Erythroblast (primary cell): ENCODE results near the gene TMOD1.

Experiments used
- GATA1 ChIP-seq: IDR thresholded peaks from 2 replicates; pipeline ENCODE4 v1.6.1; 2011; ENCODE audit warnings: low read depth, mild to moderate bottlenecking, control low read depth, low read length, moderate library complexity
- POLR2A ChIP-seq: IDR thresholded peaks from 2 replicates; pipeline ENCODE4 v1.6.1; 2011; ENCODE audit warnings: mild to moderate bottlenecking, low read length

GRCh38 chr9:97521576-97522333, 20.3 kb downstream of the TMOD1 start:
- no peak for TF ChIP-seq POLR2A
- TF ChIP-seq GATA1: no peak
